ENCODE data around the gene SPATA9.
A peak's percentile ranks its signal among the peaks of the same experiment; 100 is the strongest.

DNA sequence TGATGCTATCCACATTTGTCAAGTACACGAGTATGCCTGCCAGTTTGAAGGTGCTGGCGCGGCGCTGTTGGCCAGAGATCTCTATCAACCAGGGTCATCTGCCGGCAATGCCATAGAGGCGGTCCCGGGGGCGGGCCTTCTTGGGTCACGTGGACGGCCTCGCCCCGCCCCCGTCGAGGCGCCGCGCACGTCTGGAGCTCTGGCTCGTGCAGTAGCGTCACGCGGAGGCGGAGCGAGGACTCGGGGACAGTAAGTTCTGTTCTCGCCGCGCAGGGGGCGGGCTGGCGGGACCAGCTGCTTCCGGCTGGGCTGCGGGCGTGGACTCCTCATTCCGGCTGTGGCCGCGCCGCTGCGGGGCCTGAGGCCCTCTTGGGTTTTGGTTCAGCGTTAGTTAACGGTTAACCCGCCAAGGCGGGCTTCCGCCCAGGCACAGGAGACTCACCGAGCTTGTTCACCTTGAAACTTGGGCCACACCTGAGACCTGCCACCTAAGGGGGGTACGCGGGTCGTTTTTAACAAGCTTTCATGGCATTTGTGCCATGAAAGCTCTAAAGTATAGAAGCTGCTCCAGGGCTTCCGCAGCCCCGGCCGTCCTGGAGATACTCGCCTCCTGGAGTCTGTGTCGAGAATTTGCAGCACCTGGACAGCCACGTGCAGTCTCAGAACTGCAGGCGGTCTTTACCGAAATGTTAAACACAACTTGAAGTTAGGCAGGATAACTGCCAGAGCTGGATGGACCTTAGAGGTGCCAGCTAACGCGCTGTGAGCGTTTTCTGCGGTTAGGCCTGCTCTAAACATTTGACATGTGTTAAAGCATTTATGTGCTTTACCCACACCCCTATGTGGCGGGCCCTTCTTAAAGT lies 36.0 kb downstream of the SPATA9 start, which contains the start of gene RFESD:
- TF ChIP-seq EZH2 (IDR thresholded peaks at IDR 0.05; ENCODE audit: borderline replicate concordance, low read depth, low read length, severe bottlenecking) (no peak), POLR2A (IDR thresholded peaks at IDR 0.05; ENCODE audit: low read depth, low read length) (peak; percentile 86), MYC (IDR thresholded peaks at IDR 0.05; ENCODE audit: low read depth, low read length) (no peak), POLR2AphosphoS5 (IDR thresholded peaks at IDR 0.05; ENCODE audit: insufficient read depth, low read depth, low read length) (peak; percentile 89), FOS (IDR thresholded peaks at IDR 0.05; ENCODE audit: borderline replicate concordance, insufficient read depth, low read length) (no peak), GATA2 (IDR thresholded peaks at IDR 0.05; ENCODE audit: insufficient read depth, insufficient read length, low read depth, low read length) (peak; percentile 69)
- TF ChIP-seq, protein P1, sequence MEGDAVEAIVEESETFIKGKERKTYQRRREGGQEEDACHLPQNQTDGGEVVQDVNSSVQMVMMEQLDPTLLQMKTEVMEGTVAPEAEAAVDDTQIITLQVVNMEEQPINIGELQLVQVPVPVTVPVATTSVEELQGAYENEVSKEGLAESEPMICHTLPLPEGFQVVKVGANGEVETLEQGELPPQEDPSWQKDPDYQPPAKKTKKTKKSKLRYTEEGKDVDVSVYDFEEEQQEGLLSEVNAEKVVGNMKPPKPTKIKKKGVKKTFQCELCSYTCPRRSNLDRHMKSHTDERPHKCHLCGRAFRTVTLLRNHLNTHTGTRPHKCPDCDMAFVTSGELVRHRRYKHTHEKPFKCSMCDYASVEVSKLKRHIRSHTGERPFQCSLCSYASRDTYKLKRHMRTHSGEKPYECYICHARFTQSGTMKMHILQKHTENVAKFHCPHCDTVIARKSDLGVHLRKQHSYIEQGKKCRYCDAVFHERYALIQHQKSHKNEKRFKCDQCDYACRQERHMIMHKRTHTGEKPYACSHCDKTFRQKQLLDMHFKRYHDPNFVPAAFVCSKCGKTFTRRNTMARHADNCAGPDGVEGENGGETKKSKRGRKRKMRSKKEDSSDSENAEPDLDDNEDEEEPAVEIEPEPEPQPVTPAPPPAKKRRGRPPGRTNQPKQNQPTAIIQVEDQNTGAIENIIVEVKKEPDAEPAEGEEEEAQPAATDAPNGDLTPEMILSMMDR (IDR thresholded peaks at IDR 0.05; ENCODE audit: extremely low read depth in 1 of 2, insufficient read depth in 1 of 2, low read depth in 1 of 2, low read length in 2 of 2), result peak in 1 of 2 donors; percentile 2
- TF ChIP-seq, protein P2, sequence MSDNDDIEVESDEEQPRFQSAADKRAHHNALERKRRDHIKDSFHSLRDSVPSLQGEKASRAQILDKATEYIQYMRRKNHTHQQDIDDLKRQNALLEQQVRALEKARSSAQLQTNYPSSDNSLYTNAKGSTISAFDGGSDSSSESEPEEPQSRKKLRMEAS (IDR thresholded peaks at IDR 0.05; ENCODE audit: insufficient read depth, insufficient read length), result peak; percentile 84
